DOHH2 (cell line): ENCODE measurements around the gene ANKRD13C.

Experiments used
- H3F3A ChIP-seq: fragments of 200-600 bp; sonication (generic), shearing (Covaris generic); 2 replicates; pipeline ENCODE4 v1.6.0; 2016; ENCODE audit warnings: antibody characterized with exemption, mild to moderate bottlenecking; ENCODE audit not compliant: control insufficient read depth, insufficient read depth
- H3K27ac ChIP-seq: fragments of 200-600 bp; sonication (generic); 2 replicates; pipeline ENCODE4 v1.5.1; 2014; ENCODE audit warnings: low read depth, mild to moderate bottlenecking, low read length, moderate library complexity
- H3K27me3 ChIP-seq: fragments of 200-600 bp; sonication (generic); 2 replicates; pipeline ENCODE4 v1.6.1; 2014; ENCODE audit warnings: mild to moderate bottlenecking, low read length, mixed read lengths; ENCODE audit not compliant: control insufficient read depth
- H3K36me3 ChIP-seq: fragments of 200-600 bp; sonication (generic); 2 replicates; pipeline ENCODE4 v1.6.1; 2014; ENCODE audit warnings: mild to moderate bottlenecking, low read length, moderate library complexity, mixed read lengths; ENCODE audit not compliant: control insufficient read depth
- H3K4me1 ChIP-seq: fragments of 200-600 bp; sonication (generic); 2 replicates; pipeline ENCODE4 v1.6.1; 2014; ENCODE audit warnings: mild to moderate bottlenecking, low read length, mixed read lengths; ENCODE audit not compliant: control insufficient read depth
- H3K4me2 ChIP-seq: fragments of 200-600 bp; sonication (generic); 2 replicates; pipeline ENCODE4 v1.6.0; 2014; ENCODE audit warnings: mild to moderate bottlenecking, low read length, moderate library complexity
- H3K4me3 ChIP-seq: fragments of 200-600 bp; sonication (generic); 2 replicates; pipeline ENCODE4 v1.5.1; 2014; ENCODE audit warnings: mild to moderate bottlenecking, low read length, mixed read lengths
- H3K79me2 ChIP-seq: fragments of 200-600 bp; sonication (generic); 2 replicates; pipeline ENCODE4 v1.6.1; 2014; ENCODE audit warnings: mild to moderate bottlenecking, low read length, mixed read lengths; ENCODE audit not compliant: control insufficient read depth
- H3K9me2 ChIP-seq: fragments of 200-600 bp; sonication (generic); replicated peaks from 2 replicates; pipeline ENCODE4 v1.6.1; 2014; ENCODE audit warnings: mild to moderate bottlenecking, low read length, mixed read lengths; ENCODE audit not compliant: control insufficient read depth
- H3K9me3 ChIP-seq: fragments of 200-600 bp; sonication (generic); 2 replicates; pipeline ENCODE4 v1.6.1; 2014; ENCODE audit warnings: antibody characterized with exemption, low read length, mixed read lengths; ENCODE audit not compliant: control insufficient read depth, insufficient read depth
- H4K20me1 ChIP-seq: fragments of 200-600 bp; sonication (generic); 2 replicates; pipeline ENCODE4 v1.6.0; 2014; ENCODE audit warnings: low read depth, mild to moderate bottlenecking, antibody characterized with exemption, low read length, moderate library complexity; ENCODE audit not compliant: control insufficient read depth, insufficient read depth
- CTCF ChIP-seq: fragments of 200-600 bp; sonication (generic); IDR thresholded peaks from one replicate; pipeline ENCODE4 v1.5.1; 2014; ENCODE audit warnings: antibody characterized with exemption, mild to moderate bottlenecking, low read depth, low read length; ENCODE audit not compliant: poor library complexity, severe bottlenecking
- EZH2phosphoT487 ChIP-seq: fragments of 200-600 bp; sonication (generic); IDR thresholded peaks from 2 replicates; pipeline ENCODE4 v1.6.1; 2017; ENCODE audit warnings: borderline replicate concordance, mild to moderate bottlenecking, antibody characterized with exemption, low read length, moderate library complexity, mixed read lengths

ANKRD13C gene

DNA sequence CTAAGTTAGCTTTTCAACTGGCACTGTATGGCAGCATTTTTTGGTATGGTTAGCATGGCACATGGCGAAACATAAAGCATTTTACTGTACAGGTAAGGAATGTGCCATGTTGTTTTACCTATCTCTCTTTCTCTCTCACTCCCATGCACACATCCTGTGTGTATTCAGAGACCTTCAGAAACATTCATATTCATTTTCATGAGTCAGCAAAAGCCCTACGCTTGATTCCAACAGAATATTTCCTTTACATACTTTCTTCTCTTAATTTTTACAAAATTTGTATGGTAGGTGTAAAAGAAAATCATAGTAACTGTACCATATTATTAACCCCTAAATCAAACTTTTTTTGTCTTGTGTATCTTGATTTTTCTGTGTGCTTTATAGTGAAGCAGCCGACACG lies 123.0 kb downstream of the ANKRD13C start:
- H3K4me1 ChIP-seq: peaks cover 4% of the 10 kb centered on the region; the same call in 1 of the 2 replicates
- H3F3A ChIP-seq: peaks cover 8% of the 10 kb centered on the region
- no peaks in the 10 kb centered on the region for H3K9me2 ChIP-seq
- no peaks in the 10 kb centered on the region for H3K27me3 ChIP-seq
- H3K9me3 ChIP-seq: no peaks in the 10 kb centered on the region
- TF ChIP-seq EZH2phosphoT487: no peak
- TF ChIP-seq CTCF: no peak
- no peak overlapping the region for H3K27ac ChIP-seq
- peaks cover 11% of the 10 kb centered on the region for H4K20me1 ChIP-seq
- H3K4me2 ChIP-seq: no peak overlapping the region
- peaks cover 82% of the 10 kb centered on the region for H3K79me2 ChIP-seq
- H3K4me3 ChIP-seq: no peak overlapping the region
- H3K36me3 ChIP-seq: peaks cover 99% of the 10 kb centered on the region

DNA sequence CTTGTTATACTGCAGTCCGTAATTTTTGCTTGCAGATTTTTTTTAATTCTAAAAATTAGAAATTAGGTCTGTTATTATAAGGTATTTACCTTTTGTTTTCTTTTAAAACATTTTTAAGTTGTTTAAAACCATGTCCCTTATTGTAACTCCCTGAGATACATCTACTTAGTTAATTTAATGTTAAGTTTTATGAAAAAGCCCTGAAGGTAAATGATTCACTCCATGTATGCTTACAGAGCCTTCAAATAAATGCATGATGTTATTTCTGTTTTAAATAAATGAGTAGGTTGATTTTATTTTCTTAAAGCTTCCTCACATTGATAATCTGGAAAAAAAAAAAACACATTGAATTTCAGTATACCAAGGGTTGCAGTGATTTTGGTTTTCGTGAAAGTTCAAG lies 125.9 kb downstream of the ANKRD13C start:
- Histone ChIP-seq H3F3A (peaks cover 8% of the 10 kb centered on the region), H3K27me3 (no peaks in the 10 kb centered on the region), H3K4me1 (peaks cover 17% of the 10 kb centered on the region), H3K4me2 (no peak overlapping the region), H3K4me3 (no peak overlapping the region), H3K9me2 (no peaks in the 10 kb centered on the region), H3K27ac (no peak overlapping the region), H3K36me3 (peaks cover 98% of the 10 kb centered on the region), H3K9me3 (no peaks in the 10 kb centered on the region), H3K79me2 (peaks cover 97% of the 10 kb centered on the region), H4K20me1 (peaks cover 30% of the 10 kb centered on the region)
- TF ChIP-seq EZH2phosphoT487 (no peak), CTCF (no peak)

DNA sequence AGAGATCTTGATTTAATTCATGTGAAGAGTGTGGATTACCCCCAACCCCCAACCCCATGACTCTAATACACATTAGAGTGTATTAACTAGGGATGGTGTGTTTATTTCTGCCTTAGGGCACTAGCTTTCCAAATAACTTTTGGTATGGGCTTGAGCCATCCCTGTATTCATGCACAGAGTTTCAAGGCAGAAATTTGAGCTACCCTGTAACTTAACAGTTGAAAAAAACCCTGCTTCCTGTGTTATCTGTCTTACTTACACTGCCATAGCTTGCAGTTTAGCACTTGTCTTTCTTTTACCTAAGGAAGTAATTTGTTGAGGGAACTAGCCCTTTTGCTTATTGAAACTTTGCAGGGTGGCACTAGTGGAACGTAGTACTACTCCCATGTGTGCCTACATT lies 127.1 kb downstream of the ANKRD13C start:
- Histone ChIP-seq H3F3A (peaks cover 8% of the 10 kb centered on the region), H3K27me3 (no peaks in the 10 kb centered on the region), H3K36me3 (peaks cover 98% of the 10 kb centered on the region), H3K4me2 (no peak overlapping the region), H3K4me3 (no peak overlapping the region), H3K9me3 (no peaks in the 10 kb centered on the region), H3K27ac (no peak overlapping the region), H3K79me2 (peaks cover 98% of the 10 kb centered on the region), H3K9me2 (no peaks in the 10 kb centered on the region), H4K20me1 (peaks cover 42% of the 10 kb centered on the region), H3K4me1 (peaks cover 29% of the 10 kb centered on the region)
- TF ChIP-seq EZH2phosphoT487 (no peak), CTCF (no peak)
